ENCODE results near the gene LRRC8A.
"Not testable (repeated sequence)": the region's sequence is repeated elsewhere in the genome, so short reads cannot be mapped to it uniquely, and the experiment has no call there.

LRRC8A gene

GRCh38 chr9:128854454-128854853, 27.5 kb upstream of the LRRC8A start:
- H3K4me1 ChIP-seq (ENCODE audit: insufficient read depth, low read length, poor library complexity, severe bottlenecking); H3K9ac ChIP-seq (ENCODE audit: low read depth, low read length, poor library complexity, severe bottlenecking); H3K36me3 ChIP-seq (ENCODE audit: insufficient read depth, low read length); H3F3A ChIP-seq (ENCODE audit: low read depth); H2AFZ ChIP-seq (ENCODE audit: low read length); H3K9me2 ChIP-seq (replicated peaks; ENCODE audit: low read depth, low read length); H3K27me3 ChIP-seq (ENCODE audit: insufficient read depth, low read length, poor library complexity, severe bottlenecking); H4K20me1 ChIP-seq (ENCODE audit: insufficient read depth, low read length, poor library complexity, severe bottlenecking); H3K4me2 ChIP-seq (ENCODE audit: low read depth, low read length, poor library complexity, severe bottlenecking); H3K79me2 ChIP-seq (ENCODE audit: insufficient read depth, low read length); H3K4me3 ChIP-seq (ENCODE audit: low read length, poor library complexity, severe bottlenecking); H3K9me3 ChIP-seq (ENCODE audit: insufficient read depth, low read depth, low read length): not testable (repeated sequence)

DNA sequence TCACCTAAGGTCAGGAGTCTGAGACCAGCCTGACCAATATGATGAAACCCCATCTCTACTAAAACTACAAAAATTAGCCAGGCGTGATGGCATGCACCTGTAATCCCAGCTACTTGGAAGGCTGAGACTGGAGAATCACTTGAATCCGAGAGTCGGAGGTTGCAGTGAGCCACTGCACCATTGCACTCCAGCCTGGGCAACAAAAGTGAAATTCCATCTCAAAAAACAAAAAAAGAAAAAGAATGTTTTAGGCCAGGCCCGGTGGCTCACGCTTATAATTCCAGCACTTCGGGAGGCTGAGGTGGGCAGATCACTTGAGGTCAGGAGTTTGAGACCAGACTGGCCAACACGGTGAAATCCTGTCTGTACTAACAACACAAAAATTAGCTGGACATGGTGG, 23.5 kb upstream of the LRRC8A start:
- H3F3A ChIP-seq (ENCODE audit: low read depth); H3K4me3 ChIP-seq (ENCODE audit: low read length, poor library complexity, severe bottlenecking); H3K36me3 ChIP-seq (ENCODE audit: insufficient read depth, low read length); H3K4me2 ChIP-seq (ENCODE audit: low read depth, low read length, poor library complexity, severe bottlenecking); H3K4me1 ChIP-seq (ENCODE audit: insufficient read depth, low read length, poor library complexity, severe bottlenecking); H2AFZ ChIP-seq (ENCODE audit: low read length); H4K20me1 ChIP-seq (ENCODE audit: insufficient read depth, low read length, poor library complexity, severe bottlenecking); H3K9me3 ChIP-seq (ENCODE audit: insufficient read depth, low read depth, low read length); H3K9ac ChIP-seq (ENCODE audit: low read depth, low read length, poor library complexity, severe bottlenecking); H3K27me3 ChIP-seq (ENCODE audit: insufficient read depth, low read length, poor library complexity, severe bottlenecking); H3K9me2 ChIP-seq (replicated peaks; ENCODE audit: low read depth, low read length); H3K79me2 ChIP-seq (ENCODE audit: insufficient read depth, low read length): not testable (repeated sequence)

- Histone ChIP-seq H3K9me3 (ENCODE audit: insufficient read depth, low read depth, low read length) (no peaks in the 10 kb centered on the region), H3K4me1 (ENCODE audit: insufficient read depth, low read length, poor library complexity, severe bottlenecking) (no peaks in the 10 kb centered on the region), H3K4me3 (ENCODE audit: low read length, poor library complexity, severe bottlenecking) (no peak overlapping the region), H2AFZ (ENCODE audit: low read length) (no peak overlapping the region), H3K36me3 (ENCODE audit: insufficient read depth, low read length) (no peaks in the 10 kb centered on the region), H3K27me3 (ENCODE audit: insufficient read depth, low read length, poor library complexity, severe bottlenecking) (no peaks in the 10 kb centered on the region), H3K9ac (ENCODE audit: low read depth, low read length, poor library complexity, severe bottlenecking) (no peak overlapping the region), H3K79me2 (ENCODE audit: insufficient read depth, low read length) (no peaks in the 10 kb centered on the region), H4K20me1 (ENCODE audit: insufficient read depth, low read length, poor library complexity, severe bottlenecking) (no peaks in the 10 kb centered on the region), H3K9me2 (replicated peaks; ENCODE audit: low read depth, low read length) (no peaks in the 10 kb centered on the region), H3K4me2 (ENCODE audit: low read depth, low read length, poor library complexity, severe bottlenecking) (no peak overlapping the region), H3F3A (ENCODE audit: low read depth) (no peaks in the 10 kb centered on the region)
- TF ChIP-seq, protein P1, sequence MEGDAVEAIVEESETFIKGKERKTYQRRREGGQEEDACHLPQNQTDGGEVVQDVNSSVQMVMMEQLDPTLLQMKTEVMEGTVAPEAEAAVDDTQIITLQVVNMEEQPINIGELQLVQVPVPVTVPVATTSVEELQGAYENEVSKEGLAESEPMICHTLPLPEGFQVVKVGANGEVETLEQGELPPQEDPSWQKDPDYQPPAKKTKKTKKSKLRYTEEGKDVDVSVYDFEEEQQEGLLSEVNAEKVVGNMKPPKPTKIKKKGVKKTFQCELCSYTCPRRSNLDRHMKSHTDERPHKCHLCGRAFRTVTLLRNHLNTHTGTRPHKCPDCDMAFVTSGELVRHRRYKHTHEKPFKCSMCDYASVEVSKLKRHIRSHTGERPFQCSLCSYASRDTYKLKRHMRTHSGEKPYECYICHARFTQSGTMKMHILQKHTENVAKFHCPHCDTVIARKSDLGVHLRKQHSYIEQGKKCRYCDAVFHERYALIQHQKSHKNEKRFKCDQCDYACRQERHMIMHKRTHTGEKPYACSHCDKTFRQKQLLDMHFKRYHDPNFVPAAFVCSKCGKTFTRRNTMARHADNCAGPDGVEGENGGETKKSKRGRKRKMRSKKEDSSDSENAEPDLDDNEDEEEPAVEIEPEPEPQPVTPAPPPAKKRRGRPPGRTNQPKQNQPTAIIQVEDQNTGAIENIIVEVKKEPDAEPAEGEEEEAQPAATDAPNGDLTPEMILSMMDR (conservative IDR thresholded peaks at IDR 0.05; ENCODE audit: low read length): no peak
- TF ChIP-seq EZH2phosphoT487 (IDR thresholded peaks at IDR 0.05; ENCODE audit: borderline replicate concordance): no peak
Observed at GRCh38 chr9:128860937-128861336, 21.0 kb upstream of the LRRC8A start.

- no peak overlapping the region for H3K9ac ChIP-seq (ENCODE audit: low read depth, low read length, poor library complexity, severe bottlenecking)
- H3K79me2 ChIP-seq (ENCODE audit: insufficient read depth, low read length): no peaks in the 10 kb centered on the region
- no peaks in the 10 kb centered on the region for H3K9me3 ChIP-seq (ENCODE audit: insufficient read depth, low read depth, low read length)
Observed at GRCh38 chr9:128861501-128861900, 20.4 kb upstream of the LRRC8A start.

More at GRCh38 chr9:128861501-128861900, 20.4 kb upstream of the LRRC8A start:
- H3F3A ChIP-seq (ENCODE audit: low read depth): no peaks in the 10 kb centered on the region
- no peaks in the 10 kb centered on the region for H4K20me1 ChIP-seq (ENCODE audit: insufficient read depth, low read length, poor library complexity, severe bottlenecking)
- no peak overlapping the region for H2AFZ ChIP-seq (ENCODE audit: low read length)
- no peak for TF ChIP-seq EZH2phosphoT487 (IDR thresholded peaks at IDR 0.05; ENCODE audit: borderline replicate concordance)
- TF ChIP-seq, protein P1 (conservative IDR thresholded peaks at IDR 0.05; ENCODE audit: low read length): no peak
- H3K4me1 ChIP-seq (ENCODE audit: insufficient read depth, low read length, poor library complexity, severe bottlenecking): no peaks in the 10 kb centered on the region
- no peaks in the 10 kb centered on the region for H3K9me2 ChIP-seq (replicated peaks; ENCODE audit: low read depth, low read length)
- no peak overlapping the region for H3K4me2 ChIP-seq (ENCODE audit: low read depth, low read length, poor library complexity, severe bottlenecking)
- H3K4me3 ChIP-seq (ENCODE audit: low read length, poor library complexity, severe bottlenecking): no peak overlapping the region
- H3K27me3 ChIP-seq (ENCODE audit: insufficient read depth, low read length, poor library complexity, severe bottlenecking): no peaks in the 10 kb centered on the region
- H3K36me3 ChIP-seq (ENCODE audit: insufficient read depth, low read length): no peaks in the 10 kb centered on the region
